GM19025 (cell line): ENCODE data around the gene UPK1B.

ENCODE experiments used
- ATAC-seq: cut with Tn5 transposase; IDR thresholded peaks from one replicate; pipeline ENCODE4 v1.9.1; 2021; ENCODE audit warnings: mild to moderate bottlenecking, low read depth, moderate library complexity; ENCODE audit not compliant: unreplicated experiment

UPK1B gene

GRCh38 chr3:119175872-119176756 is 2.7 kb downstream of the UPK1B start:
- ATAC-seq: no peak

- ATAC-seq: no peak
These were observed 3.4 kb downstream of the UPK1B start for GRCh38 chr3:119176778-119177177.

GRCh38 chr3:119177321-119177720 is 3.9 kb downstream of the UPK1B start:
- ATAC-seq: no peak

- no peak for ATAC-seq
These were observed 8.4 kb downstream of the UPK1B start for GRCh38 chr3:119181765-119182164.

- ATAC-seq: no peak
These were observed 10.7 kb downstream of the UPK1B start for GRCh38 chr3:119184111-119184510.

- ATAC-seq: no peak
These were observed 11.6 kb downstream of the UPK1B start for GRCh38 chr3:119184796-119185570.

GRCh38 chr3:119187266-119187665 is 13.9 kb downstream of the UPK1B start:
- no peak for ATAC-seq

GRCh38 chr3:119191800-119192199 is 18.4 kb downstream of the UPK1B start:
- no peak for ATAC-seq

- ATAC-seq: no peak
These were observed 21.1 kb downstream of the UPK1B start for GRCh38 chr3:119194237-119195150.

- ATAC-seq: no peak
These were observed 21.7 kb downstream of the UPK1B start for GRCh38 chr3:119195151-119195476.

GRCh38 chr3:119195911-119196310 is 22.5 kb downstream of the UPK1B start:
- no peak for ATAC-seq

GRCh38 chr3:119205209-119205608 is 31.8 kb downstream of the UPK1B start:
- ATAC-seq: no peak

GRCh38 chr3:119205685-119206084 is 32.3 kb downstream of the UPK1B start:
- no peak for ATAC-seq

GRCh38 chr3:119206611-119207511 is 33.5 kb downstream of the UPK1B start:
- ATAC-seq: no peak

GRCh38 chr3:119207512-119207875 is 34.1 kb downstream of the UPK1B start:
- no peak for ATAC-seq

- no peak for ATAC-seq
These were observed 37.8 kb downstream of the UPK1B start for GRCh38 chr3:119211193-119211592.

- ATAC-seq: no peak
These were observed 38.4 kb downstream of the UPK1B start for GRCh38 chr3:119211803-119212202.

GRCh38 chr3:119219069-119219468 is 45.7 kb downstream of the UPK1B start:
- ATAC-seq: peak; percentile 97

GRCh38 chr3:119220198-119220597 is 46.8 kb downstream of the UPK1B start:
- no peak for ATAC-seq
